ENCODE measurements around the gene KATNAL2. TPM values are rescaled to one million over a fixed set of nuclear protein-coding genes. Genes with fewer than 3 reads are reported as not detected.

KATNAL2 gene
- total RNA-seq, 2 donors from 2014 or later = 2.2 to 3.7 TPM

DNA sequence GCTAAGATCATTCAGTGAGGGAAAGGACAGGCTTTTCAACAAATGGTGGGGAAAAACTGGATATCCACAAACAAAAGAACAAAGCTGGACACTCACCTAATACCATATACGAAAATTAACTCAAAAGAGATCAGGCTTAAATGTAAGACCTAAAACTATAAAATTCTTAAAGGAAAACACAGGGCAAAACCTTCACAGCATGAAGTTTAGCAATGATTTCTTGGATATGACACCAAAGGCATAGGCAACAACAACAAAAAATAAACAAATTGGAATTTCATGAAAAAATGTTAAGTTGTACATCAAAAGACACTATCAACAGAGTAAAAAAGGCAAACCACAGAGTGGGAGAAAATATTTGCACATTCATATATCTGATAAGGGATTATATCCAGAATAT is 28.4 kb upstream of the KATNAL2 start:
- peaks cover 26% of the 10 kb centered on the region for H3K36me3 ChIP-seq
- no peak for DNase-seq (ENCODE audit: low spot score)
- TF ChIP-seq, protein P1, sequence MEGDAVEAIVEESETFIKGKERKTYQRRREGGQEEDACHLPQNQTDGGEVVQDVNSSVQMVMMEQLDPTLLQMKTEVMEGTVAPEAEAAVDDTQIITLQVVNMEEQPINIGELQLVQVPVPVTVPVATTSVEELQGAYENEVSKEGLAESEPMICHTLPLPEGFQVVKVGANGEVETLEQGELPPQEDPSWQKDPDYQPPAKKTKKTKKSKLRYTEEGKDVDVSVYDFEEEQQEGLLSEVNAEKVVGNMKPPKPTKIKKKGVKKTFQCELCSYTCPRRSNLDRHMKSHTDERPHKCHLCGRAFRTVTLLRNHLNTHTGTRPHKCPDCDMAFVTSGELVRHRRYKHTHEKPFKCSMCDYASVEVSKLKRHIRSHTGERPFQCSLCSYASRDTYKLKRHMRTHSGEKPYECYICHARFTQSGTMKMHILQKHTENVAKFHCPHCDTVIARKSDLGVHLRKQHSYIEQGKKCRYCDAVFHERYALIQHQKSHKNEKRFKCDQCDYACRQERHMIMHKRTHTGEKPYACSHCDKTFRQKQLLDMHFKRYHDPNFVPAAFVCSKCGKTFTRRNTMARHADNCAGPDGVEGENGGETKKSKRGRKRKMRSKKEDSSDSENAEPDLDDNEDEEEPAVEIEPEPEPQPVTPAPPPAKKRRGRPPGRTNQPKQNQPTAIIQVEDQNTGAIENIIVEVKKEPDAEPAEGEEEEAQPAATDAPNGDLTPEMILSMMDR (IDR thresholded peaks at IDR 0.05) = no peak
- no peak overlapping the region for H3K4me3 ChIP-seq
- no peaks in the 10 kb centered on the region for H3K27me3 ChIP-seq
- H3K4me1 ChIP-seq = no peaks in the 10 kb centered on the region
- no peak overlapping the region for H3K27ac ChIP-seq
- H3K9me3 ChIP-seq = peaks cover 6 to 23% of the 10 kb centered on the region in 2 donors

- Histone ChIP-seq H3K27me3 (no peaks in the 10 kb centered on the region), H3K4me3 (no peak overlapping the region), H3K9me3 (peaks cover 6 to 23% of the 10 kb centered on the region in 2 donors), H3K4me1 (no peaks in the 10 kb centered on the region), H3K36me3 (peaks cover 26% of the 10 kb centered on the region), H3K27ac (no peak overlapping the region)
- TF ChIP-seq, protein P1 (IDR thresholded peaks at IDR 0.05) = no peak
- no peak for DNase-seq (ENCODE audit: low spot score)
Observed at GRCh38 chr18:46891742-46892214, 25.6 kb upstream of the KATNAL2 start.

- TF ChIP-seq, protein P1 (IDR thresholded peaks at IDR 0.05) = no peak
- H3K27ac ChIP-seq = no peak overlapping the region
Observed at GRCh38 chr18:46892842-46893241, 24.6 kb upstream of the KATNAL2 start.

DNA sequence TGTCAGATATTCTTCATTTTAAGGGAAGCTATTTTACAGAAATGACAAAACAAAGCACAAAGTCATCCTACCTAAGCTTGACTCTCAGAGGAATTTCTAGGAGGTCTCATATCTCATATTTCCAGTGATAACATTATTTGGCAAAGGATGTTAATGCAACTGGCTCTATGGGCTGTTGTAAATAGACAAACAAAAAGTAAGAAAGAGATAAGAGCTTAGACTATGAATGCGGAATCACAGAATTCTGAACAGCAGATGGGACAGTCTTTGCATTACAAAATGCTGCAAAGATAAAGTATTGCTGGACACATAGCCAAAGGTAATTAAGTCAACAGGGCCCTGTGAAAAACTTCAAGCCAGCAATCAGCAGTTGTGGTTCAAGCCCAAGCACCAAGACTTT is 24.0 kb upstream of the KATNAL2 start:
- TF ChIP-seq, protein P1 (IDR thresholded peaks at IDR 0.05) = no peak
- Histone ChIP-seq H3K27ac (no peak overlapping the region), H3K27me3 (no peaks in the 10 kb centered on the region), H3K36me3 (peaks cover 23% of the 10 kb centered on the region), H3K4me1 (no peaks in the 10 kb centered on the region), H3K9me3 (peaks cover 6 to 16% of the 10 kb centered on the region in 2 donors), H3K4me3 (no peak overlapping the region)
- DNase-seq (ENCODE audit: low spot score) = no peak

More at GRCh38 chr18:46892842-46893241, 24.6 kb upstream of the KATNAL2 start:
- Histone ChIP-seq H3K4me1 (no peaks in the 10 kb centered on the region), H3K36me3 (peaks cover 26% of the 10 kb centered on the region), H3K9me3 (peaks cover 6 to 21% of the 10 kb centered on the region in 2 donors), H3K27me3 (no peaks in the 10 kb centered on the region), H3K4me3 (no peak overlapping the region)
- no peak for DNase-seq (ENCODE audit: low spot score)

- TF ChIP-seq, protein P1 (IDR thresholded peaks at IDR 0.05) = no peak
- no peaks in the 10 kb centered on the region for H3K4me1 ChIP-seq
- H3K36me3 ChIP-seq = peaks cover 15% of the 10 kb centered on the region
- H3K27ac ChIP-seq = no peak overlapping the region
- H3K9me3 ChIP-seq = peaks cover 4 to 9% of the 10 kb centered on the region in 2 donors
- no peak for DNase-seq (ENCODE audit: low spot score)
- H3K27me3 ChIP-seq = no peaks in the 10 kb centered on the region
- H3K4me3 ChIP-seq = no peak overlapping the region
Observed at GRCh38 chr18:46894124-46894523, 23.3 kb upstream of the KATNAL2 start.

All from right atrium auricular region (tissue), 2 donors.